Type B pancreatic cell (in vitro differentiated cells): ENCODE results near the gene WNT7A. TPM values are rescaled to one million over a fixed set of nuclear protein-coding genes. Genes with fewer than 3 reads are reported as not detected.
A peak's percentile ranks its signal among the peaks of the same experiment; 100 is the strongest.

Experiments
- DNase-seq: peaks from one replicate; pipeline ENCODE4 v3.0.0; 2021; ENCODE audit warnings: mixed read lengths; ENCODE audit not compliant: unreplicated experiment; ENCODE audit errors: extremely low spot score
- H3K27ac Mint-ChIP-seq: 2 replicates; pipeline ENCODE4 v1.8.0; 2021; ENCODE audit warnings: mild to moderate bottlenecking, mixed read lengths
- H3K27me3 Mint-ChIP-seq: 2 replicates; pipeline ENCODE4 v1.8.0; 2021; ENCODE audit warnings: mixed read lengths
- H3K36me3 Mint-ChIP-seq: 2 replicates; pipeline ENCODE4 v1.8.0; 2021; ENCODE audit warnings: mixed read lengths
- H3K4me1 Mint-ChIP-seq: one replicate; pipeline ENCODE4 v1.8.0; 2021; ENCODE audit warnings: mixed read lengths; ENCODE audit not compliant: unreplicated experiment
- H3K4me3 Mint-ChIP-seq: 2 replicates; pipeline ENCODE4 v1.8.0; 2021; ENCODE audit warnings: mild to moderate bottlenecking, mixed read lengths
- H3K9me3 Mint-ChIP-seq: 2 replicates; pipeline ENCODE4 v1.8.0; 2021; ENCODE audit warnings: mixed read lengths
- total RNA-seq: library from RNA; stranded (reverse); gene quantifications from 2 replicates; pipeline ENCODE4 v1.2.1, GENCODE V29; 2021; ENCODE audit warnings: low replicate concordance
- TF ChIP-seq, protein P1 (sequence below): fragments of 200-600 bp; sonication (generic); conservative IDR thresholded peaks from 2 replicates; pipeline ENCODE4 v1.5.0; 2021; ENCODE audit warnings: antibody characterized with exemption, mild to moderate bottlenecking

Gene WNT7A
- total RNA-seq, 1 donor from 2014 or later, result 3.4 TPM

DNA sequence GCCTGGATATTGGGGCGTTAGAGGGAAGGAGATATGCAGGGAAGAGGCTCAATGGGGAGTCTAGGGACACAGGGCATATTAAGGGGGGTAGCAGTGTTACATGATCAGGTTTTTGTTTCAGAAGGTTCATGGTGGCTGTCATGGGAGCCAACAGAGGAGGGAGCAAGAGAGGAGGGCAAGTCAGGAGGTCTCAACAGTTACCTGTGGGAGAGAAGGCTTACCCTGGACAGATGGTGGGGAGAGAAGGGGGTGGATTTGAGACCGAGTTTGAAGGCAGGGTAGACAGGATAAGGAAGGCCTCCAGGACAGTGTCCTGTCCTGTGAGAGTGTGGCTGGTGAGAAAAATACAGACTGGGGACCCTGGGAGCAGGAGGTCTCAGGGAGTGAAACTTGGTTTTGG lies 3.8 kb upstream of the WNT7A start:
- H3K4me3 Mint-ChIP-seq, result no peak overlapping the region
- no peak for DNase-seq
- peaks cover 85% of the 10 kb centered on the region for H3K27me3 Mint-ChIP-seq
- no peaks in the 10 kb centered on the region for H3K9me3 Mint-ChIP-seq
- H3K27ac Mint-ChIP-seq, result no peak overlapping the region
- TF ChIP-seq, protein P1, sequence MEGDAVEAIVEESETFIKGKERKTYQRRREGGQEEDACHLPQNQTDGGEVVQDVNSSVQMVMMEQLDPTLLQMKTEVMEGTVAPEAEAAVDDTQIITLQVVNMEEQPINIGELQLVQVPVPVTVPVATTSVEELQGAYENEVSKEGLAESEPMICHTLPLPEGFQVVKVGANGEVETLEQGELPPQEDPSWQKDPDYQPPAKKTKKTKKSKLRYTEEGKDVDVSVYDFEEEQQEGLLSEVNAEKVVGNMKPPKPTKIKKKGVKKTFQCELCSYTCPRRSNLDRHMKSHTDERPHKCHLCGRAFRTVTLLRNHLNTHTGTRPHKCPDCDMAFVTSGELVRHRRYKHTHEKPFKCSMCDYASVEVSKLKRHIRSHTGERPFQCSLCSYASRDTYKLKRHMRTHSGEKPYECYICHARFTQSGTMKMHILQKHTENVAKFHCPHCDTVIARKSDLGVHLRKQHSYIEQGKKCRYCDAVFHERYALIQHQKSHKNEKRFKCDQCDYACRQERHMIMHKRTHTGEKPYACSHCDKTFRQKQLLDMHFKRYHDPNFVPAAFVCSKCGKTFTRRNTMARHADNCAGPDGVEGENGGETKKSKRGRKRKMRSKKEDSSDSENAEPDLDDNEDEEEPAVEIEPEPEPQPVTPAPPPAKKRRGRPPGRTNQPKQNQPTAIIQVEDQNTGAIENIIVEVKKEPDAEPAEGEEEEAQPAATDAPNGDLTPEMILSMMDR, result no peak
- no peaks in the 10 kb centered on the region for H3K4me1 Mint-ChIP-seq
- H3K36me3 Mint-ChIP-seq, result no peaks in the 10 kb centered on the region

DNA sequence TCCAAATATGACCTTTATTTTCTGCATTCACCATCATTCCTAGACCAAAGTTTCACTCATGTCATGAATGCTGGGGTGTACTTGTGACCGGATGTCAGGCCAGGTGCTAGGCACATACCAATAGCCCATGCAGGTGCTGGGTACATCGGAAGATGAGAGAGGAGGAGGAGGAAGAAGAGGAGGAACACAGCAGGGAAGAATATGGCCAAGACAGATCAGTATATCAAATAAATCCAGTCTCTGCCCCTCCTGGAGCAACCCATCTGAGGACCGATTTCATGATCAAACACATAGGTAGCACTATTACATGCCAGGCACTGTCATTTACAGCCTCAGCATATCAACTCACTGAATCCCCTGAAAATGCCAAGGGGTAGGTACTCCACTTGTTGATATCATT lies 3.0 kb upstream of the WNT7A start:
- Mint-ChIP-seq H3K27me3 (peaks cover 87% of the 10 kb centered on the region), H3K36me3 (no peaks in the 10 kb centered on the region), H3K4me3 (no peak overlapping the region), H3K27ac (no peak overlapping the region), H3K9me3 (no peaks in the 10 kb centered on the region), H3K4me1 (no peaks in the 10 kb centered on the region)
- no peak for DNase-seq
- TF ChIP-seq, protein P1, result no peak

DNA sequence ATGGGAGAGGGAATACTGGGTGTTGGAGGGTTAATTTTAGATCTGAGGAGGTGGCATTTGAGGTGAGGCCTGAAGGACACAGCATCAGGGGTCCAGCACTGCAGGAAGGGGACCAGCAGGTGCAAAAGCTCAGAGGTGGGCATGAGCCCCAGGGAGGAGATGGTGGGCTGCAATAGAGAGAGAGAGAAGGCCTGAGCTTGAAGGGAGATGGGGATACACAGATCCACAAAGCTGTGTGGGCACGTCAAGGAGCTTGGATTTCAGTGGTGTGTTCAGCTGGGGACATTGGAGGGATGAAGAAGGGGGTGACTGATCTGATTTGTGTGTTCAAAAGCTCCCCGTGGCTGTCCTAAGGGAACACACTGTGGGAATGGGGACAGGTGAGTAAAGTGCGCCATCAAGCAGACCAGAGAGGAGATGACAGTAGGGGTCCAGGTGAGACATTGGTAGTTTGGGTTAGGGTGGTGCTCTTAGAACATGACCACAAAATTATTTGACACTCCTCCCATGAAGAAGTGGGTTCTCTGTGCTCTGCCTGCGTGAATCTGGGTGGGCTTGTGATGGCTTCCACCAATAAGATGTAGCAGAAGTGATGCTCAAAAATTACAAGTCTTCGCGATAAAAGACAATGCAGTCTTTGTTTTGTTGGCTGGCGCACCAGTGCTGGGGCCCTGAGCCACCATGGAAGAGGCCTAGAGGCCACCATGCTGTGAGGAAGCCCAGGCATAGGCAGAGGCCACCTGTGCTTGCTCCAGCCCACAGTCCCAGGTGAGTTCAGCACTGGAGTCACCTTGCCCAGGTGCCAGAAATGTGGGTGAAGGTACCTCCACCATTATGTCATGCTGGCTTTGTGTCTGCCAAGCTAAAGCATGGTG lies 1.9 kb upstream of the WNT7A start:
- Mint-ChIP-seq H3K4me1 (no peaks in the 10 kb centered on the region), H3K27ac (peak overlapping the region; percentile 29), H3K27me3 (peaks cover 87% of the 10 kb centered on the region), H3K4me3 (peak overlapping the region; percentile 26), H3K36me3 (no peaks in the 10 kb centered on the region), H3K9me3 (no peaks in the 10 kb centered on the region)
- TF ChIP-seq, protein P1, result no peak
- peak; percentile 50 for DNase-seq

DNA sequence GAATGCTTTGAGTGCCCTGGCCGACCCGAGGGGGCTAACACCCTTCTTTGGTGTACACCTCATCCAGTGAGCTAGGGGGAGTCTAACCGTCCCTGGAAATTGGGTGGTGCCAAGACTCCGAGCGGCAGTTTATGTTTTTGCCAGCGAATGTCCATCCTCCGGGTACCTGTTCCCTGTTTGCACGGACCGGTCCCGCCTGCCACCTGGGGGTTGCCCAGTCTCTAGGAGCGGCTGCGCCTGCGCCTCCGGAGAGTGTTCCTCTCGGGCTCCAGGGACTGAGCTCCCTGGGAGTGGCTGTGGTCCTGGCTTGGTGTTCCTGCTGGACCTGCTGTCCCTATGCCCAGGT lies 913 bp upstream of the WNT7A start:
- Mint-ChIP-seq H3K36me3 (no peaks in the 10 kb centered on the region), H3K27ac (no peak overlapping the region), H3K9me3 (no peaks in the 10 kb centered on the region), H3K4me3 (peak overlapping the region; percentile 65), H3K27me3 (peaks cover 90% of the 10 kb centered on the region), H3K4me1 (no peaks in the 10 kb centered on the region)
- TF ChIP-seq, protein P1, result peak; percentile 6
- DNase-seq, result no peak

DNA sequence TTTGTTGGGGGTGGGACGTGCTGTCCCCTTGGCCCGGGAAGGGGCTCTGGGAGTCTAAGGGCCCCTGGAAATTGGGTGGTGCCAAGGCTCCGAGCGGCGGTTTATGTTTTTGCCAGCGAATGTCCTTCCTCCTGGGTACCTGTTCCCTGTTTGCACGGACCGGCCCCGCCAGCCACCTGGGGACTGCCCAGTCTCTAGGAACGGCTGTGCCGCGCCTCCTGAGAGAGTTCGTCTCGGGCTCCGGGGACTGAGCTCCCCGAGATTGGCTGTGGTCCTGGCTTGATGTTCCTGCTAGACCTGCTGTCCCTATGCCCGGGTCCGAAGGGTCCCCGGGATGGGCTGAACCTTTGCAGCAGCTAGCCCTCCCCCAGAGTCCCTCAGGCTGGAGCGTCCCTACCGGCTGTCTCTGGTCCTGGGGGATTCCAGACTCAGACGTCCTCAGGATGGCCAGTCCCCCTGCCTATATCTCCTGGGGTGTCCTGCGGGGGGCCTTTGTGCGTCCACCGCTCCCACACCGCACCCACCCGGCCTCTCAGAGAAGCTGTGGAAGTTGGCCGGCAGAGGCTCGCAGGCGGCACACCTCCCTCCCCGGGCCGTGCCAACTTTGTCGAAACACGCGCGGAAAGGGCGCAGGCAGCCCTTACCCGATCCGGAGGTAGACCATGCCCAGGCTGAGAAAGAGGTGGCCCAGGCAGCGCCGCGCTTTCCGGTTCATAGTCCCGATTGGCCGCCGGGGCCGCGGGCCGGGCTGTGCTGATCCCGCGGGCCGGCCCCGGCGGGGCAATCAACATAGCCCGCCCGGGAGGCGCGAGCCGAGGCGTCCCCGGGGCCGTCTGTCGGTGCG lies 547 bp downstream of the WNT7A start:
- TF ChIP-seq, protein P1, result no peak
- Mint-ChIP-seq H3K4me3 (peak overlapping the region; percentile 89), H3K27ac (no peak overlapping the region), H3K36me3 (no peaks in the 10 kb centered on the region), H3K9me3 (no peaks in the 10 kb centered on the region), H3K27me3 (peaks cover 90% of the 10 kb centered on the region), H3K4me1 (no peaks in the 10 kb centered on the region)
- no peak for DNase-seq
